DOHH2 (cell line): ENCODE data around the gene SLN.

Source experiments
- CTCF ChIP-seq: fragments of 200-600 bp; sonication (generic); IDR thresholded peaks from one replicate; pipeline ENCODE4 v1.5.1; 2014; ENCODE audit warnings: antibody characterized with exemption, mild to moderate bottlenecking, low read depth, low read length; ENCODE audit not compliant: poor library complexity, severe bottlenecking
- EZH2phosphoT487 ChIP-seq: fragments of 200-600 bp; sonication (generic); IDR thresholded peaks from 2 replicates; pipeline ENCODE4 v1.6.1; 2017; ENCODE audit warnings: borderline replicate concordance, mild to moderate bottlenecking, antibody characterized with exemption, low read length, moderate library complexity, mixed read lengths

DNA sequence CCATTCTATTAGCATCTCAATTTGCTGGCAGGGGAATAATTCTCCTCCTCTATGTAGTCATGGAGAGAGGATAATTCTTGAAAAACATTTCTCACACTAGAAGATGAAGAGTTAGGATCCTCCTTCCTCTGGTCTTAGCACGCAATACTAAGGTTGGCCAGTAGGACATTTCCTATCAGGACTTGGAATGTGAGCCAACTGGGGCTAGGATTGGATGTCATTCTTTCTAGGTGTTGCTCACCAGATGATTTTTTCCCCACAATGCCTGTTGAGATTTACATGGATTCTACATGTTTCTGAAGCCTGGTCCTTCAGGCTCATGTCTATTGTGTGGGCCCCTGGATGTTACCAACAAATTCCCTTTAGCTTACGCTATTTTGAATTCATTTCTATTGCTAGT lies 28.0 kb downstream of the SLN start:
- TF ChIP-seq CTCF (peak; percentile 36), EZH2phosphoT487 (no peak)
